ENCODE measurements around the gene NT5C2. TPM values are rescaled to one million over a fixed set of nuclear protein-coding genes. Genes with fewer than 3 reads are reported as not detected.
"Not testable (repeated sequence)": the region's sequence is repeated elsewhere in the genome, so short reads cannot be mapped to it uniquely, and the experiment has no call there.

Gene NT5C2
- polyA plus RNA-seq = 50.1 TPM

DNA sequence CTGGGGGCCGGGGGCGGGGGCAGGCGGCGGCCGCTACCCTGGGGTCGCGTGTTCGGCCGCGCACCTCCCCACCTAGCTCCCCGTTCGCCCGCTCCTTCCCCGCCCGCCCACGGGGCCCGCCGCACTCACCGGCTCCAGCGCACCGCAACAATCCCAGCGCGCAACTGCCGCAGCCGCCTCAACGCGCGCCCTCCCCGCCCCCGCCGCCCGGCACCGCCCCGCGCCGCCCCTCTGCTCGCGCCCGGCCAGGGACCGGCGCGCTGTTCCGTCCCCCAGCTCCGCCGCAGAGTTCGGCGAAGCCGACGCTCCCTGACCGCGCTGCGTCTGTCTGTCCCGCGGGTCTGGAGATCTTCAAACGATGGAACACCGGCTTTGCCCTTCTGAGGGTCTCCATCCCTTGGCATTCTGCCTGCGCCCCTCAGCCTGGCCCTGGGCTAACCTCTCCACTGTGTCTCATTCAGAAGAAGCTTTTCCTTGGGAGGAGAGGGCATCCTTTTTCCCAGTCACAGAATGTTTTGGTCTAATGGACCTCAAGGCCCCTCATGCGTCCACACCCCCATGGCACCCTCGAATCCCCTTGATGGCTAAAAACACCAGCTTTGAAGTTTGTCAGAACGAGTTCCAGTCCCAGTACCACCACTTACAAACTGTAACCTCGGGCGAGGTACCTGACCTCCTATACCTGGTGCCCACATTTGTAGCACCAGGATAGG lies at the start of gene NT5C2:
Gene NT5C2, minus strand, starts transcription at position 166 of the 713 bp plus-strand sequence. CDS start 18,314 bp downstream, outside the sequence.
- Mint-ChIP-seq H3K9me3 (no peaks in the 10 kb centered on the region), H3K4me1 (peaks cover 30 to 36% (median 31%) of the 10 kb centered on the region in 3 donors), H3K27ac (peak within 1 kb of the TSS; percentile 96 to 100 (median 98)), H3K27me3 (peaks cover 1% of the 10 kb centered on the region), H3K36me3 (peaks cover 6% of the 10 kb centered on the region), H3K4me3 (peak within 1 kb of the TSS; percentile 89 to 100 (median 99))

DNA sequence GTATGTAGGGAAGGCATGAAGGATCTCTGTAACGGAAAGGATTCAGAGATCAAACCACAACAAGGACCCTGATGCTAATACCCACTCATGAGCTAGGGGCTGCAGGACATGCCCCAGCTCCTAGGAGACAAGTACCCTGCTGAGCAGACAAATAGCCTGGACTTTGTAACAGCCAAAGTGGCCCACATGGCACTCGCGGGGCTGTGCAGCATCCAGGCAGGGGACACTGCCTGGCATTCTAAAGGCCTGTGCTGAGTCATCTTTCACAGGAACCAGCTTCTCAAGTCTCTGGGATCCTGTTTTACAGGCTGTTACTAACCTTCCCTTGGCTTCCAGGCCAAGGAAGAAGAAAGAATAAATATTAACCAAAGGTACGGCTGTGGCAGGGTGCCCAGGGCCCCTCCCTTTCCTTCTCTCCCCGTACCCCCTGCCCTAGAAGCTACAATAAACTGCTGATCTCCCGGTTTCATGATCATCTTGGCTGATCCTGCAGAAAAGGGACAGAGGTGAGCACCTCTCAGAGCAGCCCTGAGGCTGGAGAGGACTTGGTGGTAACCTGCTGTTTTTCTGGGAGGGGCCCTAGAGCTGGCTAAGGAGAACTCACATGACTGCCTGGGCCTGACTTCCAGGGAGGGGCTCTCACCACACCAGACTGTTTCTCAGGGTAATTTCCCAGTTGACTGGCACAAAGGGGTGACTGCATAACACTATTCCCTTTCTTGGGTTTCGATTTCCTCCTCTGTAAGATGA lies 48.4 kb upstream of the NT5C2 start:
- H3K27ac Mint-ChIP-seq = no peak overlapping the region
- H3K4me3 Mint-ChIP-seq = peak overlapping the region in 1 of 4 donors; percentile 32
- H3K4me1 Mint-ChIP-seq = peaks cover 11 to 22% (median 12%) of the 10 kb centered on the region in 3 donors
- H3K9me3 Mint-ChIP-seq = no peaks in the 10 kb centered on the region
- H3K27me3 Mint-ChIP-seq = peaks cover 4% of the 10 kb centered on the region
- peaks cover 1% of the 10 kb centered on the region for H3K36me3 Mint-ChIP-seq

DNA sequence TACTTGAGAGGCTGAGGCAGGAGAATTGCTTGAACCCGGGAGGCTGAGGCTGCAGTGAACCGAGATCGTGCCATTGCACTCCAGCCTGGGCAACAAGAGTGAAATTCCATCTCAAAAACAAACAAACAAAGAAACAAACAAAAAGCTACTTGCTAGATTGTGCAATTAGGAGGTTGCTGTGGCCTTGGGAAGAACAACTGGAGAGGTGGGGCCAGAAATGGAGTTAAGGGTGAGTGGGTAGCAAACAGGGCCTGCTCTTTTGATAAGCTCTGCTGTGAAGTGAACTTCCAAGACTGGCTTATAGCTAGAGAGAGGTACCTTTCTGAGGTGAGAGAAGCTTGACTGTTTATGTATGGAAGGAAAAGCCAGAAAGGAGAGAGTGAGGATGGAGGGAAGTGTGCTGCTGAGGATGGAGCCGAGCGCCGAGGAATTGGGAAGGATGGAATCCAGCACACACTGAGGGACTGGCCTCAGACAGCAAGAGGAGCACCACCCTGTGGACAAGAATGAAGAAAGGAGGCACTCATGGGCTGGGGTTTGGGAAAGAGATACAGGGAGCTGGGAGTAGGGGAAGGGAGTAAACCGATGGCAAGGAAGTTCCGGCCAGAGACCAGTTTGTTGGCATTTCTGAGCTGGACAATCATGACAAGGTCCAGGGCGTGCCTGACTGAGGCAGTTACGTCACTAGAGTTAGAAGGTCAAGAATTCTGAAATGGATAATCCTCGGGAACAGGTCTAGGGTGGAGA lies 45.6 kb upstream of the NT5C2 start:
- H3K36me3 Mint-ChIP-seq = peaks cover 1% of the 10 kb centered on the region
- H3K27ac Mint-ChIP-seq = no peak overlapping the region
- H3K4me3 Mint-ChIP-seq = peak overlapping the region in 1 of 4 donors; percentile 38
- no peaks in the 10 kb centered on the region for H3K9me3 Mint-ChIP-seq
- H3K27me3 Mint-ChIP-seq = peaks cover 6% of the 10 kb centered on the region
- H3K4me1 Mint-ChIP-seq = peaks cover 10 to 23% (median 18%) of the 10 kb centered on the region in 3 donors

DNA sequence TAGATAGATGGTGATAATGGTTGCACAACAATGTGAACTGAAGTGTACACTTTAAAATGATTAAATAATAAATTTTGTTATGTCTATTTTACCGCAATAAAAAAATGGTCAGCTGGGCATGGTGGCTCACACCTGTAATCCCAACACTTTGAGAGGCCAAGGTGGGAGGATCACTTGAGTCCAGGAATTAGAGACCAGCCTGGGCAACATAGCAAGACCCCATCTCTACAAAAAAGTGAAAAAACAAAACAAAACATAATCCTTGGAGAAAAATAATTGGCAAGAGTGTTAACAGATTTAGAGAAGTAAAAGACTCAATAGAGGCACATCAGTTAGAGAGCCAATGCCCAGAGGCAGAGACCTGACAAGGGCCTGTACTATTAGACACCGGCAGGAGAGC lies 42.7 kb upstream of the NT5C2 start:
- H3K27me3 Mint-ChIP-seq = peaks cover 6% of the 10 kb centered on the region
- peaks cover 15 to 25% (median 20%) of the 10 kb centered on the region in 3 donors for H3K4me1 Mint-ChIP-seq
- H3K4me3 Mint-ChIP-seq = peak overlapping the region in 1 of 4 donors; percentile 30
- H3K27ac Mint-ChIP-seq = no peak overlapping the region
- H3K36me3 Mint-ChIP-seq = peaks cover 1% of the 10 kb centered on the region
- H3K9me3 Mint-ChIP-seq = no peaks in the 10 kb centered on the region

DNA sequence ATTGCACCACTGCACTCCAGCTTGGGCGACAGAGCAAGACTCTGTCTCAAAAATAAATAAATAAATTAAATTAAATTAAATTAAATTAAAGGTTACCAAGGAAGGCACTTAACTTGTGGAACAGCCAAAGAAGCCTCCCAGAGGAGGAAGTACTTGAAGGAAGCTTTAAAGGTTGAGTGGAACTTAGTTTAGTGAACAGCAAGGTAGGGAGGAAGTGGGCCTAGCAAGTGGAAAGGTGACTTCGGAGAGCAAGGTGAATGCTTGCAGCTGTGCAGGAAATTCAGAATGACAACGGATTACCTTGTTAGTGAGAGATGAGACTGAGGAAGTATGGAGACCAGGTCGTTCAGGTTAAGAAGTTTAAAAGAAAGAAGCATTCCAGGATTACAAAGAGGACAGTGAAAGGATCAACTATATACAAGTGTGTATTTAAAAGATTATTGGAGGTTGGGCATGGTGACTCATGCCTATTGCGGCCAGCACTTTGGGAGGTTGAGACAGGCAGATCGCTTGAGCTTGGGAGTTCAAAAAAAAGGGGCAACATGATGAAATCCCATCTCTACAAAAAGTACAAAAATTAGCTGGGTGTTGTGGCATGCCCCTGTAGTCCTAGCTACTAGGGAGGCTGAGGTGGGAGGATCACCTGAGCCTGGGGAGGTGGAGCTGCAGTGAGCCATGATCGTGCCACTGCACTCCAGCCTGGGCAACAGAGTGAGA lies 39.9 kb upstream of the NT5C2 start:
- H3K4me1 Mint-ChIP-seq = peaks cover 8 to 10% (median 10%) of the 10 kb centered on the region in 3 donors
- no peak overlapping the region for H3K4me3 Mint-ChIP-seq
- H3K27ac Mint-ChIP-seq = peak overlapping the region in 1 of 3 donors; percentile 84
- no peaks in the 10 kb centered on the region for H3K9me3 Mint-ChIP-seq
- no peaks in the 10 kb centered on the region for H3K36me3 Mint-ChIP-seq
- H3K27me3 Mint-ChIP-seq = peaks cover 6% of the 10 kb centered on the region

DNA sequence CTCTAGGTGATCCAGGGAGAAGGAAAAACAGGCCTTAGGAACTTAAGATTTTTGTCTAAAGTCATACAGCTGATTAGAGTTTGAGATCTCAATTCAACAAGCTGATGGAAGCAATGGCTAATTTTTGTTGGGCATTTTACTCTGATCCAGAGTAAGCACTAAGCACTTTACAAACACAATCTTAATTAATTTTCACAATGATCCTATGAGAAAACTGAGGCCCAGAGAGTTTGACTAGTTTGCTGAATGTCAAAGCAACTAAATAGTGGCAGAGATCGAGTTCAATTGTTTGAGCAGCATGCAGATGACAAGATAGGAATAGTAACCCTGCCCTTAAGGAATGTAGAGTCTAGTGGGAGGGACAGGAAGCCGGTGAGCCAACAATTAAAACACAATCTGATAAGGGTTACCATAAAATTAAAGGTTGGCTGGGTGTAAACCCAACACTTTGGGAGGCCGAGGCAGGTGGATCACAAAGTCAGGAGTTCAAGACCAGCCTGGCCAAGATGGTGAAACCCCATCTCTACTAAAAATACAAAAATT lies 39.1 kb upstream of the NT5C2 start:
- H3K4me3 Mint-ChIP-seq = no peak overlapping the region
- no peaks in the 10 kb centered on the region for H3K9me3 Mint-ChIP-seq
- H3K27ac Mint-ChIP-seq = no peak overlapping the region
- H3K4me1 Mint-ChIP-seq = peaks cover 8 to 10% (median 10%) of the 10 kb centered on the region in 3 donors
- no peaks in the 10 kb centered on the region for H3K36me3 Mint-ChIP-seq
- H3K27me3 Mint-ChIP-seq = peaks cover 6% of the 10 kb centered on the region

DNA sequence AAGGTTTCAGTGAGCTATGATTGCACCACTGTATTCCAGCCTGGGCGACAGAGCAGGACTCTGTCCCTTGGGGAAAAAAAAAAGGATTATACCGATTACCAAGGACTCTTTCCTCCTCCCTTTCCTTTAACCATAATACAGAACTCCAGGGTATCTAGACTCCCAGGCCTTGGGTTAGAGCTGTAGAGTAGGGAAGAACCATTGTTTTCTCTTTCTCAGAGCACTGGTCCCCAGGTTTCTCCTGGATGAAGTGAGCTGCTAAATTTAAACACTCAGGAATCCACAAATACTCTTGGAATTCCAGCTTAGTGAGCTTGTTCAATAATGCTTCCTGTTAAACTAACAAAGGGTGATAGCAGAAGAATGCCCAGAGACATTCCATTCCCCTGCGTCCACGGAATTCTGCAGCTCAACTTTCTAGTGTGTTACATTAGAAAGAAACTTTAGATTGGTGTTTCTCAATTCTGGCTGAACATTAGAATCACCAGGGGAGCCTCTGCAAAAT lies 38.0 kb upstream of the NT5C2 start:
- H3K9me3 Mint-ChIP-seq = no peaks in the 10 kb centered on the region
- peaks cover 8 to 10% (median 10%) of the 10 kb centered on the region in 3 donors for H3K4me1 Mint-ChIP-seq
- peaks cover 6% of the 10 kb centered on the region for H3K27me3 Mint-ChIP-seq
- H3K36me3 Mint-ChIP-seq = no peaks in the 10 kb centered on the region
- no peak overlapping the region for H3K27ac Mint-ChIP-seq
- H3K4me3 Mint-ChIP-seq = no peak overlapping the region

DNA sequence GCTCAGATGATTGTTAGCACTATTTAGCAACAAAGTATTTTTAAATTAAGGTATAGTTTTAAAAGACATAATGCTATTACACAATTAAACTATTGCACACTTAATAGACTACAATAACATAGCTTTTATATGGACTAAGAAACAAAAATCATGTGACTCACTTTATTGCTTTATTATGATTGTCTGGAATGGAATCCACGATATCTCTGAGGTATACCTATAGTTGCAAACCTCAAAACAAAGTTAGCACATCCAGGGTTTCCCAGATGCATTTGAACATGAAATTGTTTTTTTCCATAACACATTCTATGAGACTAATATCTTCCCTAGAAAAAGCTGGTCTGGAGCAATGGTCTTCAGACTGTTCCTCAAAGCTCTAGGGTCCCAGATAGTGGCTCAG lies 34.3 kb upstream of the NT5C2 start:
- Mint-ChIP-seq H3K4me1 (peaks cover 0 to 2% (median 0%) of the 10 kb centered on the region in 3 donors), H3K36me3 (peaks cover 2% of the 10 kb centered on the region), H3K27me3 (peaks cover 1% of the 10 kb centered on the region), H3K27ac (no peak overlapping the region), H3K4me3 (no peak overlapping the region), H3K9me3 (peaks cover 9 to 13% (median 11%) of the 10 kb centered on the region in 3 donors)

DNA sequence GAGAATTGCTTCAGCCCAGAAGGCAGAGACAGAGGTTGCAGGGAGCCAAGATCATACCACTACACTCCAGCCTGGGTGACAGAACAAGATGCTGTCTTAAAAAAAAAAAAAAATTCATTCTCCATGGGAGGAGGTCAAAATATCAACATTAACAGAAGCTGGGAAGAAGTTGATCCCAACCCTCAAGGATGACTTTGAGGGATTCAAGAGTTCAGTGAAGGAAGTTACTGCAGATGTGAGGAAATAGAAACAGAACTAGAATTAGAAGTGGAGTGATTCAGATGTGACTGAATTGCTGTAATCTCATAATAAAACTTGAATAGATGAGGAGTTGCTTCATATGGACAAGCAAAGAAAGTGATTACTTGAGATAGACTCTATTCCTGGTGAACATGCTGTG lies 32.9 kb upstream of the NT5C2 start:
- Mint-ChIP-seq H3K9me3 (peaks cover 11 to 16% (median 14%) of the 10 kb centered on the region in 3 donors), H3K4me3 (no peak overlapping the region), H3K36me3 (peaks cover 2% of the 10 kb centered on the region), H3K4me1 (no peaks in the 10 kb centered on the region), H3K27me3 (peaks cover 1% of the 10 kb centered on the region), H3K27ac (peak overlapping the region in 1 of 3 donors; percentile 55)

DNA sequence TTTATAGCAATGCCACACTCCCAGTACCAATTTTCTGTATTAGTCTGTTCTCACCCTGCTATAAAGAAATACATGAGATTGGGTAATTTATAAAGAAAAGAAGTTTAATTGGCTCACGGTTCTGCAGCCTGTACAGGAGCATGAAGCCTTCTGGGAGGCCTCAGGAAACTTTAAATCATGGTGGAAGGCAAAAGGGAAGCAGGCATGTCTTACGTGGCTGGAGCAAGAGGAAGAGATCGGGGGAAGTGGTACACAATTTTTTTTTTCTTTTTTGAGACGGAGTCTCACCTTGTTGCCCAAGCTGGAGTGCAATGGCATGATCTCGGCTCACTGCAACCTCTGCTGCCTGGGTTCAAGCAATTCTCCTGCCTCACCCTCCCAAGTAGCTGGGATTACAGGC lies 31.6 kb upstream of the NT5C2 start:
- not testable (repeated sequence) for H3K27me3 Mint-ChIP-seq, H3K27ac Mint-ChIP-seq, H3K36me3 Mint-ChIP-seq, H3K4me1 Mint-ChIP-seq
- Mint-ChIP-seq H3K4me3 (peak overlapping the region in 1 of 4 donors; percentile 46), H3K9me3 (peaks cover 11 to 16% (median 14%) of the 10 kb centered on the region in 3 donors)

DNA sequence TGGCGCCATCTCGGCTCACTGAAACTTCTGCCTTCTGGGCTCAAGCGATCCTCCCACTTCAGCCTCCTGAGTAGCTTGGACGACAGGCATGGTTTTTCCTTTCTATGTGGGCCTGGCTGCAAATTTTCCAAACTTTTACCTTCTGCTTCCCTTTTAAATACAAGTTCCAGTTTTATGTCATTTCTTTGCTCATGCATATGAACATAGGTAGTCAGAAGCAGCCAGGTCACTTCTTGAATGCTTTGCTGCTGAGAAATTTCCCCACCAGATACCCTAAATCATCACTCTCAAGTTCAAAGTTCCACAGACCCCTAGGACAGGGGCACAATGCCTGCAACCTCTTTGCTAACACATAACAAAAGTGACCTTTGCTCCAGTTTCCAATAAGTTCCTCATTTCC lies 31.1 kb upstream of the NT5C2 start:
- peaks cover 2% of the 10 kb centered on the region for H3K36me3 Mint-ChIP-seq
- H3K27ac Mint-ChIP-seq = peak overlapping the region in 1 of 3 donors; percentile 57
- peaks cover 1% of the 10 kb centered on the region for H3K27me3 Mint-ChIP-seq
- no peaks in the 10 kb centered on the region for H3K4me1 Mint-ChIP-seq
- peak overlapping the region in 1 of 4 donors; percentile 46 for H3K4me3 Mint-ChIP-seq
- peaks cover 11 to 16% (median 14%) of the 10 kb centered on the region in 3 donors for H3K9me3 Mint-ChIP-seq

DNA sequence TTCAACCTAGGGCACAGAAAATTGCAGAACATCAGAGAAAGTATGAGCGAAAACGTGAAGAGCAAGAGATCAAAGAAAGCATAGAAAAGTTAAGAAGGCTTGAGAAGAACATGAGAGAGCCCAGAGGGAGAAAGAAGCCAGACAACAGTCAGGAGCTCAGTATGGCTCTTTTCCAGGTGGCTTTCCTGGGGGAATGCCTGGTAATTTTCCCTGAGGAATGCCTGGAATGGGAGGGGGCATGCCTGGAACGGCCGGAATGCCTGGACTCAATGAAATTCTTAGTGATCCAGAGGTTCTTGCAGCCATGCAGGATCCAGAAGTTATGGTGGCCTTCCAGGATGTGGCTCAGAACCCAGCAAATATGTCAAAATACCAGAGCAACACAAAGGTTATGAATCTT lies 23.3 kb upstream of the NT5C2 start:
- H3K27ac Mint-ChIP-seq, H3K27me3 Mint-ChIP-seq, H3K4me3 Mint-ChIP-seq, H3K36me3 Mint-ChIP-seq, H3K4me1 Mint-ChIP-seq: not testable (repeated sequence)
- H3K9me3 Mint-ChIP-seq = peaks cover 5 to 12% (median 11%) of the 10 kb centered on the region in 3 donors

DNA sequence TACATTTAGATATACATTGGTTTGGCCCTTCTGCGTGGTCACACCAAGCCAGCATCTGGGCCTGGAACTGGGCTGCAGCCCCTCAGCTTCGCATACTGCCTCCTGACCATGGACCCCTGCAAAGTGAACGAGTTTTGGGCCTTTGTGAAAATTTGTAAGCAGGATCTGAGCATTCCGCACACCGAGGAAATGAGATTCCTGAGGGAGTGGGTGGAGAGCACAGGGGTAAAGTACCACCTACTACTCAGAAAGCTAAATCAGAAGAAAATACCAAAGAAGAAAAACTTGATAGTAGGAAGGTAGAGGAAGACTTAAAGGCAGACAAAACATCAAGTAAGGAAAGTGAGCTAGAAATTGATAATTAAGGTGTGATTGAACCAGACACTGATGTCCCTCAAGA lies 22.5 kb upstream of the NT5C2 start:
- Mint-ChIP-seq H3K4me1 (no peaks in the 10 kb centered on the region), H3K27me3 (peaks cover 2% of the 10 kb centered on the region), H3K27ac (no peak overlapping the region), H3K9me3 (peaks cover 5 to 12% (median 11%) of the 10 kb centered on the region in 3 donors), H3K36me3 (peaks cover 4% of the 10 kb centered on the region), H3K4me3 (no peak overlapping the region)

DNA sequence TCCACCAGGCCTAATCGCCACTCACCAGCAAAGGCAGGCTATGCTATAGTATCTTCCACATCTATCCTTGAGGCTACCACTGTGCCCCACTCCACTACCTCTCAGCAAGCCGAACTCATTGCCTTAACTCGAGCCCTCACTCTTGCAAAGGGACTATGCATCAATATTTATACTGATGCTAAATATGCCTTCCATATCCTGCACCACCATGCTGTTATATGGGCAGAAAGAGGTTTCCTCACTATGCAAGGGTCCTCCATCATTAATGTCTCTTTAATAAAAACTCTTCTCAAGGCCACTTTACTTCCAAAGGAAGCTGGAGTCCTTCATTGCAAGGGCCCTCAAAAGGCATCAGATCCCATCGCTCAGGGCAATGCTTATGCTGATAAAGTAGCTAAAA lies 17.2 kb upstream of the NT5C2 start:
- H3K36me3 Mint-ChIP-seq, H3K27ac Mint-ChIP-seq, H3K27me3 Mint-ChIP-seq, H3K4me3 Mint-ChIP-seq, H3K4me1 Mint-ChIP-seq: not testable (repeated sequence)
- H3K9me3 Mint-ChIP-seq = peaks cover 9 to 24% (median 15%) of the 10 kb centered on the region in 3 donors

Measured in IgD-negative memory B cell (primary cell).